ENCODE measurements around the gene PHETA2.
A peak's percentile ranks its signal among the peaks of the same experiment; 100 is the strongest.

Gene PHETA2, protein sequence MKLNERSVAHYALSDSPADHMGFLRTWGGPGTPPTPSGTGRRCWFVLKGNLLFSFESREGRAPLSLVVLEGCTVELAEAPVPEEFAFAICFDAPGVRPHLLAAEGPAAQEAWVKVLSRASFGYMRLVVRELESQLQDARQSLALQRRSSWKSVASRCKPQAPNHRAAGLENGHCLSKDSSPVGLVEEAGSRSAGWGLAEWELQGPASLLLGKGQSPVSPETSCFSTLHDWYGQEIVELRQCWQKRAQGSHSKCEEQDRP

DNA sequence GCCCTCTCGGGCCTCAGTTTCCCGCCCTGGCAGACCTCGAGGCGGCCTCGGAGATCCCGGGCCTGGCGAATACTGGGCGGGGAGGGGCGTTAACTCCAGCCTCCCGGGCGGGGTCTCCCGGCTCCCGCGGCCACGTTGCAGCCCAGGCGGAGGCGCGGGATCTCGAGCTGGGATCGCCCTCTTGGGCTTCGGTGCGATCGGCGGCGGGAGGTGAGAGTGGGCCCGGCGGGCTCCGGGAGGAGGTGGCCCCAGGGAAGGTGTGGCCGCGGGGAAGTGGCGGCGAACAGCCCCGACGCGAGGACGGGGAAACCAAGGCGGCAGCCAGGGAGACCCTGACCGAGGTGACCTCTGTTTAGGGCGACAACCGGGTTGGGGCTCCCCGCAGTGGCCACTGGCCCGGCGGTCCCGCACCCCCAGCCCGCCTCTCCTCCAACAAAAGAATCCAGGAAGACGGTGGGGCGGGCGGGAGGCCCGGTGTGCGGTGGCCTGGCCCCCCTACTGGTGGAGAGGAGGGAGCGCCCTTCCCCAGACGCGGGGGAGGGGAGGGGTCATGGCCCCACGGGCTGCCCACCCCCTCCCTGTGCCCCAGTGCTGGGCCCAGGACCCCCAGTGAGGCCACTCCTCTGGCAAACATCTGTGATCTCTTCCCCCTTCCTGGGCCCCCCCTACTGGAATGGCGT lies at the start of gene PHETA2:
Gene PHETA2 (plus strand): TSS at position 117 of the 680 bp plus-strand sequence. CDS start 3,046 bp downstream, outside the sequence.
- DNase-seq: peak; percentile 64

DNA sequence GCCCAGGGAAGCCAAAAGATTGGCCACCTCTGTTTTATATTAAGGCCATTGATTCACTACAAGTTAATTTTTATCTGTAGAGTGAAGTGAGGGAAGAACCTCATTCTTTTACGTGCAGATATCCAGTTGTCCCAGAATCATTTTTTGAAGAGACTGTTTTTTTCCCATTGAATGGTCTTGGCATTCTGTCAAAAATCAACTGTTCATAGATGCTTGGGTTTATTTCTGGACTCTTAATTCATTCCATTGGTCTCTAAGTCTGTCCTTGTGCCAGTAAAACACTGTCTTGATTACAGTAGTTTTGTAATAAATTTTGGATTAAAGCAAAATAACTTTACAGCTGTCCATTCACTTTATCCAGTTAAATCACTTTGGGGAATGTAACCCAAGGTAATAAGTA lies 48.6 kb upstream of the PHETA2 start:
- DNase-seq: no peak

DNA sequence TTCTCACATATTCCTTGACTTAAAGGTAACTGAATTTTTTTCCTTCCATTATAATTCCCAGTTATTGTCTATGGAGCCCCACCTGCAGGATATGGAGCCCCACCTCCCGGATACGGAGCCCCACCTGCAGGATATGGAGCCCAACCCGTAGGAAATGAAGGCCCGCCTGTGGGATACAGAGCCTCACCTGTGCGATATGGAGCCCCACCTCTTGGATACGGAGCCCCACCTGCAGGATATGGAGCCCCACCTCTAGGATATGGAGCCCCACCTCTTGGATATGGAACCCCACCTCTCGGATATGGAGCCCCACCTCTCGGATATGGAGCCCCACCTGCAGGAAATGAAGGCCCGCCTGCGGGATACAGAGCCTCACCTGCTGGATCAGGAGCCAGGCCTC lies 47.3 kb upstream of the PHETA2 start:
- DNase-seq: no peak

DNA sequence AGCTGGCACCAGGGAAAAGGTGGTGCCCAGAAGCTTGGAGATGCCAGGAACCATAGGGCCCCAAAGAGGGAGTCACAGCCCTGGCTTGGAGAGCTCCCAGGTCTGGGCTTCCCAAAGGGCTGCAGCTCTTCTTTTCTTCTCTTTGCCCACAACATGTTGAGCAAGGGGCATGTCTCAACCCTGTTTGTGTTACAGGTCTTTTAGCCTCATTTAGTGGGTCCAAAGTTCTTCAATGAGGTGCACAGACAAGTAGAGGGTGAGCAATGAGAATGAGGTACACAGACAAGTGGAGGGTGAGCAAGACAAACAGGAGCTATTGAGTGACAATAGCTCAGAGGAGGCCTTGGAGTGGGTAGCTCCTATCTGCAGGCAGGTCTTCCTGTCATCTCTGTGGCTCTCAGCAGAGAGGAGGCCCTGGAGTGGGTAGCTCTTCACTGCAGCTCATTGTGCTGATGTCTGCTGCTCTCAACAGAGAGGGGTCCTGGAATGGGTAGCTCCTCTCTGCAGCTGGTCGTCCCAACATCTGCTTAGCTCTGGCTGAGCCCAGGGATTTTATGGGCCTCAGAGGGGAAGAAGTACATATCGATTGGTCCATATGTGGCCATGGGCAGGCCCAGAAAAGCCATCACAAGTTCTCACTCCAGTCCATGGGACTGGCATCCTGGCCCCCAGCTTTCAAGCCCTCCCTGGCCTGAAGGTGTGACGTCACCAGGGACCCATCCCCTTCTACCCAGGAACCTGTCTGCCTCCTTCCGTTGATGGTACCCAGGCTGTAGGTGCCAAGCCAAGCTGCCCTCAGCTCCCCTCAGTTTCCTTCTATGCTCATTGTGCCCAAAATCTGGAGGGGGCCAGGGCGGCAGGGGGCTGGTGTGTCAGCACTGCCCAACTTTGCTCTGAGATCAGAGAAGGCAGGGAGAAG lies 40.5 kb upstream of the PHETA2 start:
- no peak for DNase-seq

DNA sequence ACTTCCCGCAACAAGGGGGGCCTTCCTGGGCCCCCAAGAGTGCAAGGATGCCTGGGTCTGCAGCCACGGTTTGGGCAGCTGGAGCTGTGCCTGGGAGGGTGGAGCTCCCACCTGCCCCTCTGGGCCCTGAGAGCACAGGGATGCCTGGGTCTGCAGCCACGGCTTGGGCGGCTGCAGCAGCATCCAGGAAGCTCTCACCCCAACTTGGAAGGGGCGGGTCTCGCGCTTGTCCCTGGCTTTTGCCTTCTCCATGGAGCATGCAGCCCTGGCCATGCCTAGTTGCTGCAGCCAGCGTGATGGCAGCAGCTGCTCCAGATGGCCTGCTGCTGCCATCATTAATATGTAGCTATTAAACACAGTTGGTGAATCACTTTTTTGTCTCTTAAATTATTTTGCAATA lies 38.8 kb upstream of the PHETA2 start:
- no peak for DNase-seq

DNA sequence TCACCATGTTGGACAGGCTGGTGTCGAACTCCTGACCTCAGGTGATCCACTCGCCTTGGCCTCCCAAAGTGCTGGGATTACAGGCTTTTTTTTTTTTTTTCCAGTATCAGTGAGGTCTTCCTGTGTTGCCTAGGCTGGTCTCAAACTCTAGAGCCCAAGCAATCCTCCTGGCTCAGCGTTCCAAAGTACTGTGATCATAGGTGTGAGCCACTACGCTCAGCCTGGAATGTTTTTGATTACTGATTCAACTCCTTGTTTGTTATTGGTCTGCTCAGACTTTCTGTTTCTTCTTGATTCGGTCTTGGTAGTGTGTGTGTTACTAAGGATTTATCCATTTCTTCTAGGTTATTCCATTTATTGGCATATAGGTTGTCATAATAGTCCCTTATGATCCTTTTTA lies 34.8 kb upstream of the PHETA2 start:
- no peak for DNase-seq

DNA sequence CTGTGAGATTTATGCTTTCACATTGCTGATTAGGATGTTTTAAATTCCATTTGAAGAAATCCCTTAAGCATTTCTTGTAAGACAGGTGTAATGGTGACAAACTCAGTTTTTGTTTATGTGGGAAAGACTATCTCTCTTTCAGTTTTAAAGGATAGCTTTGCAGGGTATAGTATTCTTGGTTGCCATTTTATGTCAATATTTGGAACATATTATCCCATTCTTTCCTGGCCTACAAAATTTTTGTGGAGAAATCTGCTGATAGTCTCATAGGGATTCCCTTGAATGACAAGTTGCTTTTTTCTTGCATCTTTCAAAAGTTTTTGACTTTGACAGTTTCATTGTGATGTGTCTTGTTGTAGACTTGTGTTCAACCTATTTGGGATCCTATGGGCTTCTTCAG lies 32.3 kb upstream of the PHETA2 start:
- DNase-seq: no peak

DNA sequence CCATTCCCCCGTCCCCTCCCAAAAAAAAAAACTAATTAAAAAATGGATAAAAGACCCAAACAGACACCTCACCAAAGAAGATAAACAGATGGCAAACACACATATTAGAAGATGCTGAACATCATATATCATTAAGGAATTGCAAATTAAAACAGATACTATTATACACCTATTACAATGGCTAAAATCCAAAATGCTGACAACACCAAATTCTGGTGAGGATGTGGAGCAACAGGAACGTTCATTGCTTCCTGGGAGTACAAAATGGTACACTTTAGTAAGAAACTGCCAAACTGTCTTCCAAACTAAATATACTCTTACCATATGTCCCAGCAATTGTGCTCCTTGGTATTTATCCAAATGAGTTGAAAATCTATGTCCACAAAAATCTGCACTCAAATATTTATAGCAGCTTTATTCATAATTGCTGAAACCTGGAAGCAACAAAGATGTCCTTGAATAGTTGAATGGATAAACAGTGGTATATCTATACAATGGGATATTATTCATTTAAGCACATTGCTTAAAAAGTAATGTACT lies 23.3 kb upstream of the PHETA2 start:
- DNase-seq: no peak

DNA sequence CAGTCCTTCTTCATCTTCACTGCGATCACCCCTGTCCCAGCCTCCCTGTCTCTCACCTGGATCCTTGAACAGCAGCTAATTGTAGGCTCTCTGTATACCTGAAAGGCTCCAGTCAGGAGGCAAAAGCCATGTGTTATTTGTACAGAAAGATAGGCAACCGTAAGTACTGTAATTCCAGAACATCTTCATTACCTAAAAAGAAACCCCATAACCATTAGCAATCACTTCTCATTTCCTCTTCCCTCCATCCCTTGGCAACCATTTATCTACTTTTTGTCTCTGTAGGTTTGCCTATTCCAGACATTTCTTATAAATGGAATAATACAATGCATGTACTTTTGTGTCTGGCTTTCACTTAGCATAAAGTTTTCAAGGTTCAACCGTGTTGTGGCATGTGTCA lies 21.3 kb upstream of the PHETA2 start:
- no peak for DNase-seq

DNA sequence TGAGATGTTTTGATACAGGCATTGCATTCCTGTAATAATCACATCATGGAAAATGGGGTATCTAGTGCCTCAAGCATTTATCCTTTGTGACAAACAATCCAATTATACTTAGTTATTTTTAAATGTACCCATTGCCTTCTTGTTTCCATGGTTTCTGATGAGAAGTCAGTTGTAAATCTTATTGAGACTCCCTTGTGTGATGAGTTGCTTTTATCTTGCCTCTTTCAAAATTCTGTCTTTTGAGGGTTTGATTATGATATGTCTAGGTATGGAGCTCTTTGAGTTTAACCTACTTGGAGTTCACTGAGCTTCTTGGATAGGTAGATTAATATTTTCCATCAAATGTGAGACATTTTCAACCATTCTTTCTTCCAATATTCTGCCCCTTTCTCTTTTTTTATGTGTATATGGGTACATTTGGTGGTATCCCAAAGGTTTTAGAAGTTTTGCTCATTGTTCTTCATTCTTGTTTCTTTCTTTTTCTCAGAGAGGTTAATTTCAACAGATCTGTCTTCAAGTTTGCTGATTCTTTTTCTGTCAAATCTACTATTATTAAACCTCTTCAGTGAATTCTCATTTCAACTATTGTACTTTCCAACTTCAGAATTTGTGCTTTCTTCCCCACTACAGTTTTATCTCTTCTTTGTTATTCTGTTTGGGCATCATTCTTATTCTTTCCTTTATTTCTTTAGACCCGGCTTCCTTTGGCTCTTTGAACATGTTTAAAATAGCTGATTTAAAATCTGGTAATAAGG lies 17.1 kb upstream of the PHETA2 start:
- no peak for DNase-seq

DNA sequence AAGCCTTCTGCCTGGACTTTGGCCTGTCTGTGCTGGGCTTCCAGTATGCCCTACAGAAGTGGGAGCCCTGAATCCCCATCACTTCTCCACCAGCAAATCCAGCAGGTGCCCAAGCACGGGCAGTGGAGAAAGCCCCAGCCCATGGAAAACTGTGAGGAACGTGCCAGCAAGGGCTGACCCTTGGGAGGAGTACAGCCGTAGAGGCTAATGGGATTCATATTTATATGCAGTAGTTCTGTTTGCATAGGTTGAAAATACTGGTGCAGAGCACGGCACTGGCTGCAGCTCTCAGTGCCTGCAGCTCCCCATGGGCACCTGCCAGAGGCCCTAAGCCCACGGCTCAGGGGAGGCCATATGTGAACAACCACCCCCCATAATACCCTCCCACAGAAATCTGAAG lies 13.6 kb upstream of the PHETA2 start:
- DNase-seq: no peak

DNA sequence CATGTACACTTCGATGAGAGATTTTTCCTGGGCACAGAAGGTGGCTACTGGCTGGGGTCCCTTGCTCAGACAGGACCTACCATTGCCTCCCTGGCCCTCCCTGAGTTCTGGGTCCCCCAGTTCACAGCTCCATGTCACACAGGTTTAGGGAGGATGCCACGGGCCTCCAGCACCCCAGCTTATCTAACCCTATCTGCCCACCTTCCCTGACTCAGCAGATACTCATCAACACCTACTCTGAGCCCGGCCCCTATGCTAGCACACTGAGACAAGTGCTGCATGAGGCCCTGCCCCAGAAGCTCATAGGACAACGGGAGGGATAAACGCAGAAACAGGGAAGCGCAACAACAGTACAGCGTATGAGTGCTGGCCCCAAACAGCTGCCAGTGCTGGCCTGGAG lies 13.0 kb upstream of the PHETA2 start:
- DNase-seq: no peak

DNA sequence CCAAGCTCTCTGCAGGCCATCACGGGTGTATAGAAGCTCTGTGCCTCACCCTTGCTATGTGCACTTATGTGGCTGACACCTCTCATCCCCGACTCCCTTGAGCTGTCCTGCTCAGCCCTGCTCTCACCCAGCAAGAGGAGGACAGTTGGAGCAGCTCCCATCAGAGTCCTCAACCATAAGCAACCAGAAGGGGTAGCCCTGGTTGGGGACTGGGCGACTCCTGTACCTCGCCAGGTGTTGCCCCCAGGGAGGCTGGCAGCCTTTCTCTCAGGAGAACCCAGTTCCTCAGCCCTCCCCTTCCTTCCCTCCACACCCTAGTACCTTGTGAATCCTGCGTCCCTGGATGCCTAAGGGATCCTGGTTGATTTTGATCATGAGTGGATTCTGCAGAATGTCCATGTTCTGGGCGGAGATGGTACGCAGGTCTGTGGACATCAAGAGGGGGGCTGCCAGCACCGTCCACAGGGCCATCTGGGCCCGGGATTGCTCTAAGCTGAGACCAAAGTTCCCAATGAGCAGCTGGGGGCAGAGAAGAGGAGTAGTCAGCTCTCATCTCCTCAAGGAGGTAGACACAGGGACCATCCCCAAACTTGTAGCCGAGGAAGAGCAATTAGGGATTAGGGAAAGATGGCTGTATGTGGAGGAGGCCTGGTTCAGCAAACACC lies 11.4 kb upstream of the PHETA2 start:
- no peak for DNase-seq

DNA sequence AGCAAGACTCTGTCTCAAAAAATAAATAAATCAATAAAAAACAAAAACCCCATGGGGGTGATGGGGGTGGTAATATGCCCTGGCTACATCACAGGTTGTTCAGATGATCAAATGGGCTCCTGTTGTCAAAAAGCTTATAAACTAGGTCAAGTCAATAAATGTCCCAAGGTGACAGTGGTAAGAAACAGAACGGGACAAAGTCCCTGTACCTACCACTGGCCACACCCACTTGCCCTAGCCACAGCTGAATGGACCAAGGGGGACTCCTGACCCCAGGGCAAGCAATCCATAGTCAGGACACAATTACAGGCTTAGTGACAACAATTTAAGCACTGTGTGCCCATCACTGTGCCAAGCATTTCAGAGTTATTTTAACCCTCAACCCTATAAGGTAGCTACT lies 9.4 kb upstream of the PHETA2 start:
- no peak for DNase-seq

DNA sequence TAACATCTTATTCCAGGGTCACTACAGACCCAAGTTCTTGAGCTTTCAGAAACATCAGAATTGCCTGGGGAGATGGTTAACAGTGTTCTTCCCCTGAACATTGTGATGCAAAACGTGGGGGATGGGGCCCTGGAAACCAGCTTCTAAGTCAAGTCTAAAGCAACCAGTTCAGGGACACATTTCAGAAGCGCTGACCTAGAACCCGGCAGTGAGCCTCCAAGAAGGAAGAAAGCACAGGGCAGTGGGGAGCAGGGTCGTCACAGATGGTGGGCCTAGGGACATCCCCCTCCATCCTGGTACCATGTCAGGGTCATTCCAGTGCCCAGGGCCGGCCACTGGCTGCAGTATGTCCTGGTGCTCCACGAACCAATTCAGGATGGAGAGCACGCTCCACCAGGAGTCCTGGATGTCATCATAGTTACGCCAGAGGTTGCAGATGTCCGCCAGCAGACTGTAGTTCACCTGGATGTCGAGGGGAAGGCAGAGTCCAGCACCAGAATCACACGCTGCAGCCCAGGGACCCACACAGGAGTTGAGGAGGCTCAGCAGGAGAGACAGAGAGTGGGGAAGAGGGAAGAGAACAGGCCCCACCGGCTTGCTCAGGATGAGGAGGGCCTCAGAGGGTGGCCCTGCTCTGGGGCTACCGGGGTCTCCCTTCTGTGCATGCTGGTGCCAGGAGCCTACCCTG lies 8.5 kb upstream of the PHETA2 start:
- no peak for DNase-seq

DNA sequence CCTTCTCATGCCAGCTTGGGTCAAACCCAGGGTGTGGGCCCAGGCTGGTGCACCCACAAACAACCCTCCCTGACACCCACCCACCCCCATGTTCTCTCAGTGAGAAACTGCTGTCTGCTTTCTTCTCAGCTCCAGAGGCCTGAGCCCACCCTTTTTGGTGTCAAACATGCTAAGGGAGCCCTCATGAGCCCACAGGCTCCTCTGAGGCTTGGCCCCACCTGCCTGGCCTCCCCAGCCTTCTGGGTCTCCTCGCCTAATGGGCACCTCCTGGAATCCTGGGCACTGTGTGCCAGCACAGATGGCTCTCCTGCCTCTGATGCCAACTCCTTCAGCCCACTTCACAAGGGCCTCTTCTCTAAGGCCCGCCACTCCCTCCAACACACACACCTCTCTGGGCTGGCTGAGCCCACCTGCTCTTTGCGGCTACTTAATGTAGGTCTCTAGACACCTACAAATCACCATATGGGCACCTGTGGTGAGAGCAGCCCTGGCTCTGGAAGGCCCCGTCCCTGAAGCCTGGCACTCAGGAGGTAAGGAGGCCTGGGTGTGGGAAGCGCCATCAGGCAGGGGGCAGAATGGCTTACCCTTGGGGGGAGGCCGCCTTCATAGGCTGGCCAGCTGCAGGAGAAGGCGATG lies 7.8 kb upstream of the PHETA2 start:
- no peak for DNase-seq

DNA sequence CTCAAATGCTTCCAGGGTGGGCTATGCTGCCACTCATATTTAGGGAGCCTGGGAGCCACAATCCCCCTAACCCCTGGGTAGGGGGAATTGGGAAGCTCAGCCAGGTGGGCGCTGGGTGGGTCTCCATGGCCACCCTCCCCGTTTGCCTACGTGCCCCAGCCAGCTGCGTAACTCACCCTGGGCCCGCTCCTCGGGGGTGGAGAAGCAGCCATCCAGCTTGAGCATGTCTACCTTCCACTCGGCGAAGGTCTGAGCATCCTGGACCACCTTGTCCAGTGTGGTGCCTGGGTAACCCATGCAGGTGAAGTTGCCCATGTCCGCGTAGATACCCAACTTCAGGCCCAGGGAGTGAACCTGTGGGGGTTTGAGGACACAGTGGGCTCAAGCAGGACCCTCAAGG lies 7.1 kb upstream of the PHETA2 start:
- no peak for DNase-seq

DNA sequence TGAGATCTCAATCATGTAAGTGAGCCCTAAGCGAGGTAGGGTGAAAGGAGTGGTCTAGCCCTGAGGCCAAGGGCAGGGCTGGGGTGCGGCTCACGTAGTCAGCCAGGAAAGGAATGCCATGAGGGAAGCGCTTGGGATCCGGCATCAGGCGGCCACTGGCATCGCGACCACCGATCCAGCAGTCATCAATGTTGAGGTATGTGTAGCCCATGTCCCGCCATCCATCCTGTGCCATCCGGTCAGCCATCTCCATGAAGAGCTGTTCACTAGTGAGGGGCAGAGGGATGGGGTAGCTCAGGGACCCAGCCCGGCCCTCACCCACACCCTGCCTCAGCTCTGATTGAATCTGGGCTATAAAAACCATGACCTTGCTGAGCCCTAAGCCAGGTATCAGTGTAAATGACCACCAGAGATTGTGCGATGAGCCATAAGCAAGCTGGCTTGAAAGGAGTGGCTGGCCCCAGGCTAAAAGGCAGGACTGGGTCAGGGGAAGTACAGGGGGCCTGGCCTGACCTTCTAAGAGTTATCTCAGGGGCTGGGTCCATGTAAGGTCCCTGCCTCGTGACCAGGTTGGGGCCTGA lies 6.3 kb upstream of the PHETA2 start:
- no peak for DNase-seq

DNA sequence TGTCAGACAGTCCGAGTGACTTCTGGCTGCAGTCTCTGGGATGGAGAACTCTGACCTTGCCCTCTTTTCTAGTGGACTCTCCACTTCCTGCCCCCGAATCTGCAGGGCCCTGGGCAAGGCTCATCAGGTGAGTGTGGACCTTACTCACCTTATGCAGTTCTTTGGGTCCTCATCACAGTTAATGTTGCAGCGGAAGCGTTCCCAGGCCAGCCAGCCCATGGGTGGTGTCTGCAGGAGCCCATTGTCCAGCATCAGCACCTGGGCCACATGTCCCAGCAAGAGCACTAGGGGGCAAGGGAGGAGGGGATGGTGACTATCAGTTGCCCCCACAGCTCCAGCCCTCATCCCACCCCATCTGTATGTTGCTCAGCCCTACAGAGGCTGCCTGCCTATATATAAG lies 5.8 kb upstream of the PHETA2 start:
- no peak for DNase-seq

DNA sequence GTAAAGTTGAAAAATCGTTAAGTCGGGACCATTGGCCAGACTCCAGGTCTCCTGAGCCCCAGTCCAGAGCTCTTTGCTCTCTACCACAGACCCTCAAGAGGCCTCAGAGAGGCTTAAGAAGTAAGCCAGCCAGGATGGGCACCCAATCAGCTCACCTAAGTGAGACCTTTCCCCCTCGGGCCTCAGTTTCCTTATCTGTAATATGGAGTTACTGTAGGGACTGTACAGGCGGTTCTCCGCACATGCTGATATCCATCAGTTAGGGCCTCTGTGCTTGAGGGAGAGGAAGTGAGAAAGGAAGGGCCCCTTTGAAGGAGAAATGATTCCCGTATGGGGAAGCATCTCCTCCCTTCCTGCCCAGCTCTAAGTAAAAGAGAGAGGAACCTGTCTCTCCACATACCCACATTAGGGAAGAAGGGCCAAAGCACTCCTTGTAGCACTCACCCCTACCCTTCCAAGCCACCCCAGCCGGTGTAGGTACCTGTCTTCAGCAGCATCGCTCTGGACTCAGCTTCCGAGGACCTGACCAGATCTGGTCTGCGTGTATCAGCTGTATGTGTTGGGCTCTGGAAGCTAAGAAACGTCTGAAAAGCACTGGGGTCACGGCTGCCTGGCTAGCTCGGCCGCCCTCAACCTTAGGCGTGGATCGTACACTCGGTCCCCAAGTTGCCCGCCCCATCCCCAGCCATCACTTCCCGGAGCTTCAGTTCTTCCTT lies 4.1 kb upstream of the PHETA2 start:
- peak; percentile 16 for DNase-seq
